Measurements from ENCODE around the gene CA6.

The CA6 gene

DNA sequence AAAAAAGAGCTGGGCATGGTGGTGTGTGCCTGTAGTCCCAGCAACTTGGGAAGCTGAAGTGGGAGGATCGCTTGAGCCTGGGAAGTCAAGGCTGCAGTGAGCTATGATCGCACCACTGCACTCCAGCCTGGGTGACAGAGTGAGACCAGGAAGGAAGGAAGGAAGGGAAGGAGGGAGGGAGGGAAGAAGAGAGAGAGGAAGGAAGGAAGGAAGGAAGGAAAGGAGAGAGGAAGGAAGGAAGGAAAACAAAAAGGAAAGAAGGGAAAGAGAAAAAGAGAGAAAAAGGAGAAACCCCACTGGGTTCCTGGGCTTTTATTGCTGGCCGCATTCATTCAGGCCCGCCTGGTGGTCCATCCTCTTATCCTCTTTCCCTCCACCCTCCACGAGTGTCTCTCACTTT is 70.8 kb downstream of the CA6 start:
- no peak for DNase-seq
- H2AFZ ChIP-seq (ENCODE audit: low read length), result no peak overlapping the region
- no peak overlapping the region for H3K4me3 ChIP-seq (ENCODE audit: low read length)
- no peak overlapping the region for H3K9ac ChIP-seq (ENCODE audit: low read length)
- H3K27ac ChIP-seq (ENCODE audit: low read length), result no peak overlapping the region
- no peaks in the 10 kb centered on the region for H4K20me1 ChIP-seq (ENCODE audit: insufficient read depth, low read length)
- no peaks in the 10 kb centered on the region for H3F3A ChIP-seq (ENCODE audit: insufficient read depth, low read length)
- no peak overlapping the region for H3K4me2 ChIP-seq (ENCODE audit: low read depth, low read length)
- no peak for TF ChIP-seq EZH2 (optimal IDR thresholded peaks at IDR 0.05; ENCODE audit: low read depth, low read length)
- TF ChIP-seq, protein P1, sequence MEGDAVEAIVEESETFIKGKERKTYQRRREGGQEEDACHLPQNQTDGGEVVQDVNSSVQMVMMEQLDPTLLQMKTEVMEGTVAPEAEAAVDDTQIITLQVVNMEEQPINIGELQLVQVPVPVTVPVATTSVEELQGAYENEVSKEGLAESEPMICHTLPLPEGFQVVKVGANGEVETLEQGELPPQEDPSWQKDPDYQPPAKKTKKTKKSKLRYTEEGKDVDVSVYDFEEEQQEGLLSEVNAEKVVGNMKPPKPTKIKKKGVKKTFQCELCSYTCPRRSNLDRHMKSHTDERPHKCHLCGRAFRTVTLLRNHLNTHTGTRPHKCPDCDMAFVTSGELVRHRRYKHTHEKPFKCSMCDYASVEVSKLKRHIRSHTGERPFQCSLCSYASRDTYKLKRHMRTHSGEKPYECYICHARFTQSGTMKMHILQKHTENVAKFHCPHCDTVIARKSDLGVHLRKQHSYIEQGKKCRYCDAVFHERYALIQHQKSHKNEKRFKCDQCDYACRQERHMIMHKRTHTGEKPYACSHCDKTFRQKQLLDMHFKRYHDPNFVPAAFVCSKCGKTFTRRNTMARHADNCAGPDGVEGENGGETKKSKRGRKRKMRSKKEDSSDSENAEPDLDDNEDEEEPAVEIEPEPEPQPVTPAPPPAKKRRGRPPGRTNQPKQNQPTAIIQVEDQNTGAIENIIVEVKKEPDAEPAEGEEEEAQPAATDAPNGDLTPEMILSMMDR (IDR thresholded peaks at IDR 0.05; ENCODE audit: low read length), result no peak
- no peak for TF ChIP-seq EZH2phosphoT487 (IDR thresholded peaks at IDR 0.05; ENCODE audit: low read length)
- H3K36me3 ChIP-seq (replicated peaks; ENCODE audit: insufficient read depth, low read length), result no peaks in the 10 kb centered on the region
- no peaks in the 10 kb centered on the region for H3K9me2 ChIP-seq (replicated peaks; ENCODE audit: insufficient read depth, low read length)
- H3K27me3 ChIP-seq (replicated peaks; ENCODE audit: insufficient read depth, low read length), result peaks cover 33% of the 10 kb centered on the region
- H3K9me3 ChIP-seq (replicated peaks; ENCODE audit: insufficient read depth, low read length), result no peaks in the 10 kb centered on the region
- H3K4me1 ChIP-seq (ENCODE audit: low read length), result no peaks in the 10 kb centered on the region
- H3K79me2 ChIP-seq (ENCODE audit: low read length), result no peaks in the 10 kb centered on the region

DNA sequence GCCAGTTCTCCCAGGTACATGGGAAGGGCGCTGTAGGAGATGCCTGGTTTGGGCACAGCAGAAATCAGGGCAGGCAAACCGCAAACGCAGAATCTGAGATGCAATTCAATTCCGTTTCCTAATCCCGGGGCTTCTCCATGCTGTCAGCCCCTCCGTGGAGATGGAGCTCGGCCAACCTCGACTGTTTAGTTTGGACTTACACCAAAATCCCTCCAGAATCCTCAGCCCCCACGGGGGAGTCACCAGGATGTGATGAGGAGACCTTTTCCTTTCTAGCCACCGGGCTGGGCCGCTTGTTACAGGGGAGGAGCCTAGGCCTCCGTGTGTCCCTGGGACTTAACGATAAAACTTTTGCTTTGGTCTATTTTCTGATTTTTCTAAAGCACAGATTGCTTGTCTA is 72.7 kb downstream of the CA6 start:
- H2AFZ ChIP-seq (ENCODE audit: low read length), result no peak overlapping the region
- DNase-seq, result no peak
- no peak overlapping the region for H3K4me3 ChIP-seq (ENCODE audit: low read length)
- H3K27ac ChIP-seq (ENCODE audit: low read length), result no peak overlapping the region
- H3K27me3 ChIP-seq (replicated peaks; ENCODE audit: insufficient read depth, low read length), result peaks cover 28% of the 10 kb centered on the region
- H3K4me2 ChIP-seq (ENCODE audit: low read depth, low read length), result no peak overlapping the region
- 0 out of 2 replicates have a peak, but pooled peaks cover 5% of the 10 kb centered on the region for H3F3A ChIP-seq (ENCODE audit: insufficient read depth, low read length)
- no peaks in the 10 kb centered on the region for H3K79me2 ChIP-seq (ENCODE audit: low read length)
- peaks cover 7% of the 10 kb centered on the region for H3K4me1 ChIP-seq (ENCODE audit: low read length)
- TF ChIP-seq, protein P1 (IDR thresholded peaks at IDR 0.05; ENCODE audit: low read length), result no peak
- TF ChIP-seq EZH2 (optimal IDR thresholded peaks at IDR 0.05; ENCODE audit: low read depth, low read length) (no peak), EZH2phosphoT487 (IDR thresholded peaks at IDR 0.05; ENCODE audit: low read length) (no peak)
- H3K9ac ChIP-seq (ENCODE audit: low read length), result no peak overlapping the region
- no peaks in the 10 kb centered on the region for H3K36me3 ChIP-seq (replicated peaks; ENCODE audit: insufficient read depth, low read length)
- H3K9me2 ChIP-seq (replicated peaks; ENCODE audit: insufficient read depth, low read length), result no peaks in the 10 kb centered on the region
- H4K20me1 ChIP-seq (ENCODE audit: insufficient read depth, low read length), result no peaks in the 10 kb centered on the region
- H3K9me3 ChIP-seq (replicated peaks; ENCODE audit: insufficient read depth, low read length), result no peaks in the 10 kb centered on the region

DNA sequence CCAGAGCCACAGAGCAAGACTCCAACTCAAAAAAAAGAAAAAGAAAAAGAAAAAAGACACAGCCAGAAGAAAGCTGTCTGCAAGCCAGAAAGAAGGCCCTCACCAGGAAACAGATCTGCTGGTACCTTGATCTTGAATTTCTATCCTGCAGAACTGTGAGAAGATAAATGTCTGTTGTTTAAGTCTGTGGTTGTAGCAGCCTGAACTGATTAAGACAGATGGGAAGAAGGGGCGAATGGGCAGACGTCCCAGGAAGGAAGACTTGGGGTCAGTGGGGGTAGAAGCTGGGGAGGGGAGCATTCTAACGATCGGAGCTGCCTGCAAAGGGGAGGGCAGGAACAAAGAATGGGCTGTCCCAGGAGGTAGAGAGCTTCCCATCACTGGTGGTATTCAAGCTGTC is 74.2 kb downstream of the CA6 start:
- Histone ChIP-seq H3K4me1 (ENCODE audit: low read length) (peaks cover 7% of the 10 kb centered on the region), H2AFZ (ENCODE audit: low read length) (no peak overlapping the region), H3K9ac (ENCODE audit: low read length) (no peak overlapping the region), H3K9me3 (replicated peaks; ENCODE audit: insufficient read depth, low read length) (no peaks in the 10 kb centered on the region), H3F3A (ENCODE audit: insufficient read depth, low read length) (0 out of 2 replicates have a peak, but pooled peaks cover 5% of the 10 kb centered on the region), H3K4me2 (ENCODE audit: low read depth, low read length) (no peak overlapping the region), H3K79me2 (ENCODE audit: low read length) (no peaks in the 10 kb centered on the region), H3K9me2 (replicated peaks; ENCODE audit: insufficient read depth, low read length) (no peaks in the 10 kb centered on the region), H3K36me3 (replicated peaks; ENCODE audit: insufficient read depth, low read length) (no peaks in the 10 kb centered on the region), H3K27ac (ENCODE audit: low read length) (no peak overlapping the region), H4K20me1 (ENCODE audit: insufficient read depth, low read length) (no peaks in the 10 kb centered on the region), H3K27me3 (replicated peaks; ENCODE audit: insufficient read depth, low read length) (peaks cover 28% of the 10 kb centered on the region), H3K4me3 (ENCODE audit: low read length) (no peak overlapping the region)
- TF ChIP-seq, protein P1 (IDR thresholded peaks at IDR 0.05; ENCODE audit: low read length), result no peak
- TF ChIP-seq EZH2 (optimal IDR thresholded peaks at IDR 0.05; ENCODE audit: low read depth, low read length), result no peak
- TF ChIP-seq EZH2phosphoT487 (IDR thresholded peaks at IDR 0.05; ENCODE audit: low read length), result no peak
- DNase-seq, result no peak

Data from MM.1S (cell line).